OCI-LY1 (cell line): ENCODE measurements around the gene AQP5.

Experiments used
- H2AFZ ChIP-seq: fragments of 200-600 bp; sonication (generic), shearing (Covaris generic); 2 replicates; pipeline ENCODE4 v1.6.0; 2014; ENCODE audit warnings: antibody characterized with exemption, mild to moderate bottlenecking, low read length
- H3F3A ChIP-seq: fragments of 200-600 bp; sonication (generic), shearing (Covaris generic); 2 replicates; pipeline ENCODE4 v1.6.0; 2014; ENCODE audit warnings: mild to moderate bottlenecking, antibody characterized with exemption, low read length, moderate library complexity; ENCODE audit not compliant: insufficient read depth
- H3K27ac ChIP-seq: fragments of 200-600 bp; sonication (generic); 2 replicates; pipeline ENCODE4 v1.5.1; 2014; ENCODE audit warnings: low read length, mixed run types, mild to moderate bottlenecking, low read depth; ENCODE audit not compliant: poor library complexity, severe bottlenecking
- H3K27me3 ChIP-seq: fragments of 200-600 bp; sonication (generic); 2 replicates; pipeline ENCODE4 v1.6.0; 2014; ENCODE audit warnings: antibody characterized with exemption, mild to moderate bottlenecking, low read length, moderate library complexity; ENCODE audit not compliant: insufficient read depth
- H3K36me3 ChIP-seq: fragments of 200-600 bp; sonication (generic); 2 replicates; pipeline ENCODE4 v1.6.1; 2014; ENCODE audit warnings: mild to moderate bottlenecking, antibody characterized with exemption, low read length, moderate library complexity, mixed read lengths; ENCODE audit not compliant: insufficient read depth
- H3K4me1 ChIP-seq: fragments of 200-600 bp; sonication (generic); 2 replicates; pipeline ENCODE4 v1.5.1; 2014; ENCODE audit warnings: mild to moderate bottlenecking, low read length, moderate library complexity; ENCODE audit not compliant: insufficient read depth, severe bottlenecking
- H3K4me2 ChIP-seq: fragments of 200-600 bp; sonication (generic), shearing (Covaris generic); 2 replicates; pipeline ENCODE4 v1.6.1; 2014; ENCODE audit warnings: low read length
- H3K4me3 ChIP-seq: fragments of 200-600 bp; sonication (generic); 2 replicates; pipeline ENCODE4 v1.5.1; 2014; ENCODE audit warnings: low read length, low read depth, mild to moderate bottlenecking, mixed read lengths; ENCODE audit not compliant: poor library complexity, severe bottlenecking
- H3K79me2 ChIP-seq: fragments of 200-600 bp; shearing (Covaris generic); 2 replicates; pipeline ENCODE4 v1.6.1; 2016; ENCODE audit warnings: mixed run types, low read length, mixed read lengths; ENCODE audit not compliant: insufficient read depth
- H3K9ac ChIP-seq: fragments of 200-600 bp; sonication (generic), shearing (Covaris generic); 2 replicates; pipeline ENCODE4 v1.6.1; 2014; ENCODE audit warnings: mild to moderate bottlenecking, low read length, mixed read lengths
- H3K9me2 ChIP-seq: fragments of 200-600 bp; sonication (generic), shearing (Covaris generic); 2 replicates; pipeline ENCODE4 v1.6.1; 2014; ENCODE audit warnings: low read depth, mild to moderate bottlenecking, low read length, mixed read lengths
- H3K9me3 ChIP-seq: fragments of 200-600 bp; shearing (Covaris generic); 2 replicates; pipeline ENCODE4 v1.6.1; 2014; ENCODE audit warnings: low read length, mixed read lengths
- H4K20me1 ChIP-seq: fragments of 200-600 bp; sonication (generic), shearing (Covaris generic); 2 replicates; pipeline ENCODE4 v1.6.0; 2016; ENCODE audit warnings: mild to moderate bottlenecking, low read length; ENCODE audit not compliant: insufficient read depth
- EZH2 ChIP-seq: fragments of 200-600 bp; sonication (generic), shearing (Covaris generic); IDR thresholded peaks from 2 replicates; pipeline ENCODE4 v1.8.0; 2017; ENCODE audit warnings: borderline replicate concordance, mixed run types, mild to moderate bottlenecking, antibody characterized with exemption, low read length, moderate library complexity, mixed read lengths
- TF ChIP-seq, protein P1 (sequence below): fragments of 200-600 bp; sonication (generic), shearing (Covaris generic); IDR thresholded peaks from 2 replicates; pipeline ENCODE4 v1.5.1; 2017; ENCODE audit warnings: mild to moderate bottlenecking, antibody characterized with exemption, low read length, moderate library complexity, mixed read lengths

AQP5 gene

DNA sequence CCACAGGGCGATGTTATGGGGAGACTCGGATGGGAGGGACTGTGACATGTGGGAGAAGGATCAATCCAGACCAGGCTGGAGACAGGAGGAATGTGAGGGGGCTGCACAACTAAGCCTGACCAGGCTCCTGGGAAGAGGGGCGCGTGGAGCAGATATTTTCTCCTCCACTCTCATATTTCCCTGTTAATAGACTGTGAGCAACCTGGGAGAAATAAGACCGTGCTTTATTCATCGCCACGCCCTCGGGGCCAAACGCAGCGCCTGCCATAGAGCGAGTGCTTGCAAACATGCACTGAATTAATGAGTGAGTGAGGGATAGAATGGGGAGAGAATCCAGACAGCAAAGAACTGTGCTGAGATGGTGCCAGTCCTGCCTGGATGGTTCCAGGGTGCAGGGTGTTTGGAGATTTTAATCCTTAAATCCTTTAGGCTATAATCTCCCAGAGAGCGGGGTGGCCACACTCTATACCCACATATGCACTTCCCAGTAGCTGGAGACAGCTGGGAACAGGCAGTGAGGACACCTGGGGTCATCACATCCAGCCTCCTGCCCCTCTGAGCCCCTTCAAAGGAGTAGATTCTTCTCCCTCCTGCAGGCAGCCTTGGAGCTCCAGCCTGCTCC is 44.4 kb upstream of the AQP5 start:
- no peaks in the 10 kb centered on the region for H4K20me1 ChIP-seq

DNA sequence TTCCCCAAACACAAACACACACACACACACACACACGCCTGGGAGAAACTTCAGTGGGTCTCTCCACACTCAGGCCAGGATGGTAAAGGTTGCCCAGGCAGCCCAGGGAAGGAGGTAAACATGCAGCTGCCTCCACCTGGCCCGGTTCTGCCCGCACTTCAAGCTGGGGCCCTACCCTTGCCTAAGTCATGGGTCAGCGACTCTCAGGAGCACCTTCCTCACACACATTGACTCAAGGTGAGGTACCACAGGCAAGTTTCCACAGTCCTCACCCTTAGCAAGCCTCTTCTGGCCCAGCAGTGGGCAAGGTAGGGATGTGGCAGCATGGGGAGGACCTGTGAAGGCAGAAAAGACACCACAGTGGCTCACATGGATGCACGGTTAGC is 43.9 kb upstream of the AQP5 start:
- H3K9ac ChIP-seq, result no peak overlapping the region
- H3K9me2 ChIP-seq, result no peaks in the 10 kb centered on the region
- no peaks in the 10 kb centered on the region for H3K9me3 ChIP-seq
- H3K27ac ChIP-seq, result no peak overlapping the region
- no peaks in the 10 kb centered on the region for H3K36me3 ChIP-seq
- no peak for TF ChIP-seq EZH2
- TF ChIP-seq, protein P1, sequence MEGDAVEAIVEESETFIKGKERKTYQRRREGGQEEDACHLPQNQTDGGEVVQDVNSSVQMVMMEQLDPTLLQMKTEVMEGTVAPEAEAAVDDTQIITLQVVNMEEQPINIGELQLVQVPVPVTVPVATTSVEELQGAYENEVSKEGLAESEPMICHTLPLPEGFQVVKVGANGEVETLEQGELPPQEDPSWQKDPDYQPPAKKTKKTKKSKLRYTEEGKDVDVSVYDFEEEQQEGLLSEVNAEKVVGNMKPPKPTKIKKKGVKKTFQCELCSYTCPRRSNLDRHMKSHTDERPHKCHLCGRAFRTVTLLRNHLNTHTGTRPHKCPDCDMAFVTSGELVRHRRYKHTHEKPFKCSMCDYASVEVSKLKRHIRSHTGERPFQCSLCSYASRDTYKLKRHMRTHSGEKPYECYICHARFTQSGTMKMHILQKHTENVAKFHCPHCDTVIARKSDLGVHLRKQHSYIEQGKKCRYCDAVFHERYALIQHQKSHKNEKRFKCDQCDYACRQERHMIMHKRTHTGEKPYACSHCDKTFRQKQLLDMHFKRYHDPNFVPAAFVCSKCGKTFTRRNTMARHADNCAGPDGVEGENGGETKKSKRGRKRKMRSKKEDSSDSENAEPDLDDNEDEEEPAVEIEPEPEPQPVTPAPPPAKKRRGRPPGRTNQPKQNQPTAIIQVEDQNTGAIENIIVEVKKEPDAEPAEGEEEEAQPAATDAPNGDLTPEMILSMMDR, result no peak
- H3K4me3 ChIP-seq, result no peak overlapping the region
- H3K27me3 ChIP-seq, result peaks cover 12% of the 10 kb centered on the region; the same call in 1 of the 2 replicates
- no peaks in the 10 kb centered on the region for H4K20me1 ChIP-seq
- H3K4me1 ChIP-seq, result no peaks in the 10 kb centered on the region
- no peak overlapping the region for H3K4me2 ChIP-seq
- no peaks in the 10 kb centered on the region for H3F3A ChIP-seq
- H2AFZ ChIP-seq, result no peak overlapping the region
- no peaks in the 10 kb centered on the region for H3K79me2 ChIP-seq

More for the DNA sequence above, 44.4 kb upstream of the AQP5 start:
- no peak overlapping the region for H3K4me2 ChIP-seq
- TF ChIP-seq, protein P1, result no peak
- TF ChIP-seq EZH2, result no peak
- H3K27ac ChIP-seq, result no peak overlapping the region
- 0 out of 2 replicates have a peak, but pooled peaks cover 9% of the 10 kb centered on the region for H3K27me3 ChIP-seq
- no peak overlapping the region for H3K4me3 ChIP-seq
- no peaks in the 10 kb centered on the region for H3K9me3 ChIP-seq
- no peak overlapping the region for H2AFZ ChIP-seq
- H3K4me1 ChIP-seq, result no peaks in the 10 kb centered on the region
- no peaks in the 10 kb centered on the region for H3K79me2 ChIP-seq
- no peaks in the 10 kb centered on the region for H3F3A ChIP-seq
- no peaks in the 10 kb centered on the region for H3K36me3 ChIP-seq
- no peaks in the 10 kb centered on the region for H3K9me2 ChIP-seq
- no peak overlapping the region for H3K9ac ChIP-seq

DNA sequence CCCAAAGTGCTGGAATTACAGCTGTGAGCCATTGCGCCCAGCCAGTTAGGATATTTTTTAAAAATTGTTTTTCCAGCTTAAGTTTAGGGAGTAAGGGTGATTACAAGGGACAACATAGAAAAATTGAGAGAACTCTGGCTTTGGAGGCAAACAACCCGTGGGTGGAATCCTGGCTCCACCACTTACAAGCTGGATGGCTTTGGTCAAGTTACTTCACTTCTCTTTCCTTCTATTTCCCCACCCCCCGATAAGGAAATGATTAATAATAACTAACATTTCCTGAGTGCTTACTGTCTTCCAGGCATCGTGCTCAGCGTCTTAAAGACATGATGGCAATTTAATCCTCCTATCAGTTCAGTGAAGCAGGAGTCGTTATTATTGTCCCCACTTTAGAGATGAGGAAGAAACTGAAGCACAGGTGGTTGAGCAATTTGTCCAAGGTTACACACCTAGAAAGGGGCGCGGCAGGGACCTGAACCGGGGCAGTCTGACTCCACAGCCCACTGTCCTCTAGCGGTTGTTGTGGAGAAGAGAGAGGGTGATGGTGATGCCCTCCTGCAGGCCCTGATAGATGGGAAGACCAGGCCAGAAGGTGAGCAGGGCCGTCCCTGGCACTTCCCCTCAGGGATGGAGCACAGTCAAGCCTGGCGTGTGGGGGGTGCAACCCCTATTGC is 41.3 kb upstream of the AQP5 start:
- H3K9ac ChIP-seq, result no peak overlapping the region
- no peaks in the 10 kb centered on the region for H3K79me2 ChIP-seq
- no peak for TF ChIP-seq EZH2
- TF ChIP-seq, protein P1, result no peak
- H4K20me1 ChIP-seq, result no peaks in the 10 kb centered on the region
- H3K27ac ChIP-seq, result no peak overlapping the region
- H3K36me3 ChIP-seq, result no peaks in the 10 kb centered on the region
- no peak overlapping the region for H3K4me3 ChIP-seq
- no peaks in the 10 kb centered on the region for H3K4me1 ChIP-seq
- H3K27me3 ChIP-seq, result peaks cover 12% of the 10 kb centered on the region; the same call in 1 of the 2 replicates
- no peaks in the 10 kb centered on the region for H3K9me3 ChIP-seq
- H3K9me2 ChIP-seq, result no peaks in the 10 kb centered on the region
- no peaks in the 10 kb centered on the region for H3F3A ChIP-seq
- H3K4me2 ChIP-seq, result no peak overlapping the region
- H2AFZ ChIP-seq, result no peak overlapping the region
